Measurements from ENCODE around the gene LETM1. TPM values are rescaled to one million over a fixed set of nuclear protein-coding genes. Genes with fewer than 3 reads are reported as not detected.
A peak's percentile ranks its signal among the peaks of the same experiment; 100 is the strongest.

Gene LETM1
- total RNA-seq, 1 donor from 2014 or later: 16.9 TPM

DNA sequence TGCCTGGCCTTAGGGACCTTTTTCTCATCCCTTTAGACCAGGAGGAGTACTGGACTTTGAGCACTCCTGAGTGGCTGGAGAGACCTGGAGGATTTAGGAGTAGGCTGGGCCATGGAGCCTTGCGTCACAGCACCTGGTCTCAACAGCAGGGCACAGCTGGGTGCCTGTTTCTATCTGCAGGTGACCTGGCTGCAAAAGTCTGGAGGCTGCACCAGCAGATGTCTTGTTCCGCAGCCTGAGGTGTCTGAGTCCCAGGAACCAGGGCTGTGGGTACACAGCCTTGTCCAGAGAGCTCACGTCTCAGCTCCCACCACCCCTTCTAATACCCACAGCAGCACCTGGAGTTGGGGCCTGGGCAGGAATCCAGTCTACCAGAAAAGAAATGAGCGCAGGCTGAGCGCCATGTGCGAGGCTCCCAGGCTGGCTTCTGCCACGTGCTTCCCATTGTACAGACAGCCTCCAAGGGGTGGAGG is 10.3 kb upstream of the LETM1 start:
- peak overlapping the region; percentile 69 for H3K27ac Mint-ChIP-seq
- no peak overlapping the region for H3K4me2 ChIP-seq
- no peaks in the 10 kb centered on the region for H3K9me3 Mint-ChIP-seq
- no peak overlapping the region for H3K9ac ChIP-seq
- no peaks in the 10 kb centered on the region for H3K36me3 ChIP-seq
- no peak overlapping the region for H2AFZ ChIP-seq (replicated peaks)
- no peak overlapping the region for H3K4me3 Mint-ChIP-seq
- H3K4me1 Mint-ChIP-seq: peaks cover 65% of the 10 kb centered on the region
- peaks cover 74% of the 10 kb centered on the region for H3K27me3 ChIP-seq
- no peaks in the 10 kb centered on the region for H3K36me3 Mint-ChIP-seq
- no peak overlapping the region for H3K27ac ChIP-seq
- H3K4me1 ChIP-seq: peaks cover 49% of the 10 kb centered on the region
- no peak overlapping the region for H3K4me3 ChIP-seq
- peaks cover 11% of the 10 kb centered on the region for H3K27me3 Mint-ChIP-seq (ENCODE audit: insufficient read depth, low read depth)
- peaks cover 31% of the 10 kb centered on the region for H4K20me1 ChIP-seq (ENCODE audit: low read depth)
- no peaks in the 10 kb centered on the region for H3K9me3 ChIP-seq (ENCODE audit: low read depth)
- H3K79me2 ChIP-seq (ENCODE audit: low read depth): no peaks in the 10 kb centered on the region
- no peak for DNase-seq (ENCODE audit: low spot score)
- peaks cover 30% of the 10 kb centered on the region for H3F3A ChIP-seq (ENCODE audit: low read depth)
- no peak for TF ChIP-seq CTCF (IDR thresholded peaks at IDR 0.05)
- no peak for TF ChIP-seq EZH2 (IDR thresholded peaks at IDR 0.05)
- no peak for TF ChIP-seq EZH2phosphoT487 (IDR thresholded peaks at IDR 0.05)

DNA sequence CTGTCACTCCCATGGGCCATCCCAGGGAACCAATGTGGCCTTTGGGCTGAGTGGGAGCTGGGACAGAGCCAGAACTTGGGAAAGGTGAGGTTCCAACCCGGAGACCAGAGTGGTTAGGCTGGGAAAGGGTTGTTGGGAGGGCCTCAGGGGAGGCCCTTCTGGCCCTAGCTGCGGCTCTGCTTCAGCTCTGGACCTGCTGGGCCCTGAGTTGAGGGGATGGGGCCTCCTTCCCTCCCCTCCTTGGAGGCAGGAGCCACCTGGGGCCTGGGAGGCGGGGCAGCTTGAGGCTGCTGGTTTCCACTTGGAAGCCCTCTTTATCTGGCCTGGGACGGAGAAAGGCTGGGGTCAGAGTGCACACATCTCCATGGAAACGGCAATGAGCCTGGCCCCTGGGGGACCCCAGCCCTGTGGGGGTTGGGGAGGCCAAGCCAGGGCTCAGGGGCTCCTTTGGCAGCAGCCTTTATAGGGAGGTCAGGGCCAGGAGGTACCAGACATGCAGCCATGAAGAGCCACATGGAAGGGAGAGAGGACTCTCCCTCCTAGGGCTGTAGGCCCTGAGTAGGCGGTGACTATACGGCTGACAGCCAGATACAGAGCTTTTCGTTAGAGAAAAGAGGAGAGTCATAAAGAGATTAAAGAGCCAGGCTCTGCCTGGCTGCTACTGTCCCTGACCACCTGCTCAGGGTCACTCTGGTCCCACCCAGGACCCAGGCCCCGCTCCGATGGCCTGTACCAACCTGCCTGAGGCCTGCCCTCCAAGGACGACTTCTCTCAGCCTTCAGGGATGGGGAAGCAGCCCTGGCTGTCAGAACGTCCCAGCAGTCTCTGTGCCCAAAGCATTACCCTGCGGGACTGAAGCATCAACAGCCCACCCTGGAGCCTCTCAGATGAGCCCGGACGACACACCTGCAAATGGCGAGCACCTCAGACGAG is 8.4 kb upstream of the LETM1 start:
- Histone ChIP-seq H3K9ac (no peak overlapping the region), H3K4me3 (peak overlapping the region; percentile 14), H3F3A (ENCODE audit: low read depth) (peaks cover 18% of the 10 kb centered on the region), H3K4me2 (peak overlapping the region; percentile 66), H3K36me3 (no peaks in the 10 kb centered on the region), H3K27ac (no peak overlapping the region), H4K20me1 (ENCODE audit: low read depth) (peaks cover 24% of the 10 kb centered on the region), H3K4me1 (peaks cover 44% of the 10 kb centered on the region), H2AFZ (replicated peaks) (no peak overlapping the region), H3K79me2 (ENCODE audit: low read depth) (no peaks in the 10 kb centered on the region), H3K9me3 (ENCODE audit: low read depth) (no peaks in the 10 kb centered on the region), H3K27me3 (peaks cover 89% of the 10 kb centered on the region)
- Mint-ChIP-seq H3K27me3 (ENCODE audit: insufficient read depth, low read depth) (peaks cover 13% of the 10 kb centered on the region), H3K27ac (peak overlapping the region; percentile 98), H3K4me3 (peak overlapping the region; percentile 73), H3K36me3 (no peaks in the 10 kb centered on the region), H3K4me1 (peaks cover 66% of the 10 kb centered on the region), H3K9me3 (no peaks in the 10 kb centered on the region)
- DNase-seq (ENCODE audit: low spot score): peak; percentile 86
- TF ChIP-seq CTCF (IDR thresholded peaks at IDR 0.05) (no peak), EZH2 (IDR thresholded peaks at IDR 0.05) (no peak), EZH2phosphoT487 (IDR thresholded peaks at IDR 0.05) (no peak)

GRCh38 chr4:1863297-1864033 is 7.5 kb upstream of the LETM1 start:
- no peaks in the 10 kb centered on the region for H3K79me2 ChIP-seq (ENCODE audit: low read depth)
- no peak overlapping the region for H3K4me3 ChIP-seq
- peaks cover 11% of the 10 kb centered on the region for H3F3A ChIP-seq (ENCODE audit: low read depth)
- peaks cover 44% of the 10 kb centered on the region for H3K4me1 ChIP-seq
- H3K27ac ChIP-seq: no peak overlapping the region
- Mint-ChIP-seq H3K9me3 (no peaks in the 10 kb centered on the region), H3K36me3 (no peaks in the 10 kb centered on the region), H3K4me3 (peak overlapping the region; percentile 76), H3K27ac (peak overlapping the region; percentile 98), H3K27me3 (ENCODE audit: insufficient read depth, low read depth) (peaks cover 8% of the 10 kb centered on the region), H3K4me1 (peaks cover 70% of the 10 kb centered on the region)
- no peak for DNase-seq (ENCODE audit: low spot score)
- peaks cover 89% of the 10 kb centered on the region for H3K27me3 ChIP-seq
- TF ChIP-seq CTCF (IDR thresholded peaks at IDR 0.05) (no peak), EZH2phosphoT487 (IDR thresholded peaks at IDR 0.05) (no peak), EZH2 (IDR thresholded peaks at IDR 0.05) (no peak)
- H2AFZ ChIP-seq (replicated peaks): no peak overlapping the region
- H3K4me2 ChIP-seq: peak overlapping the region; percentile 66
- no peaks in the 10 kb centered on the region for H3K9me3 ChIP-seq (ENCODE audit: low read depth)
- H4K20me1 ChIP-seq (ENCODE audit: low read depth): peaks cover 24% of the 10 kb centered on the region
- no peak overlapping the region for H3K9ac ChIP-seq
- no peaks in the 10 kb centered on the region for H3K36me3 ChIP-seq

Data from neural progenitor cell (in vitro differentiated cells).